Tibial artery (tissue), 4 donors: Measurements from ENCODE around the gene PIP4K2C.

Source experiments
- DNase-seq, 2 donors: peaks; one replicate each; pipeline ENCODE4 v3.0.0-alpha.2; 2019
- H3K27ac ChIP-seq, 2 donors: fragments of 200-600 bp; sonication (generic) in 1 of 2; 1 replicate in 1 of 2; 2 replicates in 1 of 2; pipeline ENCODE4 v1.5.1; 2018 to 2019; ENCODE audit warnings: mild to moderate bottlenecking in 1 of 2
- H3K27me3 ChIP-seq, 2 donors: fragments of 200-600 bp; sonication (generic) in 1 of 2; one replicate each; pipeline versions ENCODE4 v1.5.1 to v1.6.0; 2016 to 2019
- H3K36me3 ChIP-seq, 3 donors: fragments of 200-600 bp; sonication (generic) in 2 of 3; one replicate each; pipeline ENCODE4 v1.5.1; 2016 to 2019; ENCODE audit warnings: mild to moderate bottlenecking in 2 of 3
- H3K4me1 ChIP-seq, 4 donors: fragments of 200-600 bp; sonication (generic) in 2 of 4; 1 replicate in 3 of 4; 2 replicates in 1 of 4; pipeline ENCODE4 v1.5.1; 2016 to 2019
- H3K4me3 ChIP-seq, 2 donors: fragments of 200-600 bp; sonication (generic) in 1 of 2; 1 replicate in 1 of 2; 2 replicates in 1 of 2; pipeline ENCODE4 v1.5.1; 2018 to 2019; ENCODE audit warnings: mild to moderate bottlenecking in 2 of 2
- H3K9me3 ChIP-seq, 3 donors: fragments of 200-600 bp; sonication (generic) in 1 of 3; one replicate each; pipeline ENCODE4 v1.5.1; 2016 to 2019
- intact Hi-C: fragments of 100-400 bp; cut with DNase I; formaldehyde crosslinking; loops from one replicate; pipeline ENCODE4 v1.15.0; 2023; ENCODE audit warnings: low total_unique reads
- TF ChIP-seq, protein P1 (sequence below), 2 experiments: fragments of 200-600 bp in 1 of 2; fragments of 450-650 bp in 1 of 2; IDR thresholded peaks; one replicate each; pipeline ENCODE4 v1.5.1; 2017 to 2019; ENCODE audit warnings: antibody characterized with exemption in 2 of 2, mild to moderate bottlenecking in 1 of 2, moderate library complexity in 1 of 2

PIP4K2C gene

DNA sequence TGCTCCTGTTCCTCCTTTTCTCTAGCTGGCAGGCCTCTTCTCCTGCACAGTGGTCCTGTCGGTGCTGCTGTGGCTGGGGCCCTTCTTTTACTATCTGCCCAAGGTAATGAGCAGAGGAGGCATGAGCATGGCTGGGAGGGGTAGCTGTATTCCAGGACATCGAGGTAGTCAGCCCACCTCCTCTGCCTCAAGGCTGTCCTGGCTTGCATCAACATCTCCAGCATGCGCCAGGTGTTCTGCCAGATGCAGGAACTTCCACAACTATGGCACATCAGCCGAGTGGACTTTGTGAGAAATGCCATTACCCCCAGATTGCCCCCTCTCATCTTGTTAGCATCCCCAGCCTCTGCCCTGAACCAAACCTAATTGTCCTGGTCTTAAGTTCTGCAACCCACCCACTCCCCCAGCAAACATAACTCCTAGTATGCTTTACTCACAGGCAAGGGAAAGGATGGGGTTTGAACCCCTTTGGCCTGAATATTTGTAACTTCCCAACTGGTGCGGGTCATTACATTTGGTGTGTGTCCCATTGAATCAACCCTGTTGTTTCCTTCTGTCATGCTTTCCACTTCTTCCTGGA is 32.9 kb downstream of the PIP4K2C start:
- TF ChIP-seq, protein P1, sequence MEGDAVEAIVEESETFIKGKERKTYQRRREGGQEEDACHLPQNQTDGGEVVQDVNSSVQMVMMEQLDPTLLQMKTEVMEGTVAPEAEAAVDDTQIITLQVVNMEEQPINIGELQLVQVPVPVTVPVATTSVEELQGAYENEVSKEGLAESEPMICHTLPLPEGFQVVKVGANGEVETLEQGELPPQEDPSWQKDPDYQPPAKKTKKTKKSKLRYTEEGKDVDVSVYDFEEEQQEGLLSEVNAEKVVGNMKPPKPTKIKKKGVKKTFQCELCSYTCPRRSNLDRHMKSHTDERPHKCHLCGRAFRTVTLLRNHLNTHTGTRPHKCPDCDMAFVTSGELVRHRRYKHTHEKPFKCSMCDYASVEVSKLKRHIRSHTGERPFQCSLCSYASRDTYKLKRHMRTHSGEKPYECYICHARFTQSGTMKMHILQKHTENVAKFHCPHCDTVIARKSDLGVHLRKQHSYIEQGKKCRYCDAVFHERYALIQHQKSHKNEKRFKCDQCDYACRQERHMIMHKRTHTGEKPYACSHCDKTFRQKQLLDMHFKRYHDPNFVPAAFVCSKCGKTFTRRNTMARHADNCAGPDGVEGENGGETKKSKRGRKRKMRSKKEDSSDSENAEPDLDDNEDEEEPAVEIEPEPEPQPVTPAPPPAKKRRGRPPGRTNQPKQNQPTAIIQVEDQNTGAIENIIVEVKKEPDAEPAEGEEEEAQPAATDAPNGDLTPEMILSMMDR (IDR thresholded peaks at IDR 0.05) = no peak
- intact Hi-C loops = loop anchor here (10.0 kb wide), 1 partner anchor 139 kb away; the partner anchor contains the start of gene MARS1
- peaks cover 0 to 4% of the 10 kb centered on the region in 2 donors for H3K27me3 ChIP-seq
- peaks cover 0 to 17% (median 13%) of the 10 kb centered on the region in 4 donors for H3K4me1 ChIP-seq
- H3K27ac ChIP-seq = no peak overlapping the region
- no peak overlapping the region for H3K4me3 ChIP-seq
- peaks cover 0 to 24% (median 5%) of the 10 kb centered on the region in 3 donors for H3K36me3 ChIP-seq
- DNase-seq = no peak
- H3K9me3 ChIP-seq = no peaks in the 10 kb centered on the region

DNA sequence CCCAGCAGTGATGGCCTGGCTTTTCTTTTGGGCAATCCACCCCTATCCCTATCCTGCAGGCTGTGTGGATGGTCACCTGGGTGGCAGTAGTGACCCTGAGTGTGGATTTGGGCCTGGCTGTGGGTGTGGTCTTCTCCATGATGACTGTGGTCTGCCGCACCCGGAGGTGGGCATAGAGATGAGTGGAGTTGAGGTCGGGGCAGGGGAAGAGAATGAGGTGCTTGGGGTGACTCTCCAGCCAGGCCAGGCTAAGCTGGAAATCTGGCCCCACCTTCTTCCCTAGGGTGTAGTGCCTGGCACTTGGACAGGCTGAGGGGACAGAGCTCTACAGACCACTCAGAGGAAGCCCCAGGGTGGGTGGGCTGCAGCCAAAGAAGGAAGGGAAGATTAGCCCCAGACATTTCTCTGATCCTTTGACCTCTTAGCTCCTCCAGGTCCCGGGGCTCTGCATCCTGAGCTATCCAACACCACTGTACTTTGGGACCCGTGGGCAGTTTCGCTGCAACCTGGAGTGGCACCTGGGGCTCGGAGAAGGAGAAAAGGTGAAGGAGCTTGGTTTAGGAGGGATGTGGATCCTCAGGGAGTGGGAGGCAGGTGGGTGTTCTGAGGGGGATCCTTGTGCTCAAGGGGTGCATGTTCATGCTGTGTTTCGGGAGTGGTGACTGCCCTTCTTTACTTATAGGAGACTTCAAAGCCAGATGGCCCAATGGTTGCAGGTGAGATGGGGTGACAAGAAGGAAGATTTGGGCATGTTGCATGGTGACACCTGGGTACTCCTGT is 33.6 kb downstream of the PIP4K2C start:
- H3K27me3 ChIP-seq = peaks cover 0 to 4% of the 10 kb centered on the region in 2 donors
- no peak for DNase-seq
- peaks cover 0 to 17% (median 13%) of the 10 kb centered on the region in 4 donors for H3K4me1 ChIP-seq
- no peak overlapping the region for H3K27ac ChIP-seq
- H3K36me3 ChIP-seq = peaks cover 0 to 24% (median 5%) of the 10 kb centered on the region in 3 donors
- no peaks in the 10 kb centered on the region for H3K9me3 ChIP-seq
- intact Hi-C loops = loop anchor here (10.0 kb wide), 1 partner anchor 140 kb away; the partner anchor contains the start of gene MARS1
- no peak overlapping the region for H3K4me3 ChIP-seq
- TF ChIP-seq, protein P1 (IDR thresholded peaks at IDR 0.05) = no peak

DNA sequence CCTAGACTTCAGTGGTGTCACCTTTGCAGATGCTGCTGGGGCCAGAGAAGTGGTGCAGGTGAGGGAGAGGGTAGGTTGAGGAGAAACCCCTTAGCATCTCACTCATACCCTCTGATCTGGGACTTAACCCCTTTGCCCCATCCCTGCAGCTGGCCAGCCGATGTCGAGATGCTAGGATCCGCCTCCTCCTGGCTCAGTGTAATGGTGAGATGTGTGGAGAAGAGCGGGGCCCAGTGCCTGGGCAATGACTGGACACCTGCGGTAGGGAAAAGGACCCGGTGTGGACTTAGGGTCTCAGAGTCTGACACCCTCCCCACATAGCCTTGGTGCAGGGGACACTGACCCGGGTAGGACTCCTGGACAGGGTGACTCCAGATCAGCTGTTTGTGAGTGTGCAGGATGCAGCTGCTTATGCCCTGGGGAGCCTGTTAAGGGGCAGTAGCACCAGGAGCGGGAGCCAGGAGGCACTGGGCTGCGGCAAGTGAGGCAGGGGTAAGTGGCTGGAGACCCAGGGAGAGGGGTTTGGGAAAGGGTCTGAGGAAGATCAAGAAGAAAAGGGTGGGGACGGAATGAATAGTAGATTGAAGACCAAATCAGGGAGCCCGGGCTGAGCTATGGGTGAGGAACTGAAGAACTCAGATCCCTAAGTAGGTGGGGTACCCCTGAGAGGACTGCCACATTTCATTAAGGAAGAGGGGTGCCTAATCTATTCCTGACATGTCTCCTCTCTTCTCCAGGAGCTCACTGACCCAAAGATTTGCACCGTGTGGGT is 34.5 kb downstream of the PIP4K2C start:
- H3K27me3 ChIP-seq = peaks cover 0 to 3% of the 10 kb centered on the region in 2 donors
- no peak for DNase-seq
- intact Hi-C loops = loop anchor here (10.0 kb wide), 1 partner anchor 141 kb away; the partner anchor contains the start of gene MARS1

DNA sequence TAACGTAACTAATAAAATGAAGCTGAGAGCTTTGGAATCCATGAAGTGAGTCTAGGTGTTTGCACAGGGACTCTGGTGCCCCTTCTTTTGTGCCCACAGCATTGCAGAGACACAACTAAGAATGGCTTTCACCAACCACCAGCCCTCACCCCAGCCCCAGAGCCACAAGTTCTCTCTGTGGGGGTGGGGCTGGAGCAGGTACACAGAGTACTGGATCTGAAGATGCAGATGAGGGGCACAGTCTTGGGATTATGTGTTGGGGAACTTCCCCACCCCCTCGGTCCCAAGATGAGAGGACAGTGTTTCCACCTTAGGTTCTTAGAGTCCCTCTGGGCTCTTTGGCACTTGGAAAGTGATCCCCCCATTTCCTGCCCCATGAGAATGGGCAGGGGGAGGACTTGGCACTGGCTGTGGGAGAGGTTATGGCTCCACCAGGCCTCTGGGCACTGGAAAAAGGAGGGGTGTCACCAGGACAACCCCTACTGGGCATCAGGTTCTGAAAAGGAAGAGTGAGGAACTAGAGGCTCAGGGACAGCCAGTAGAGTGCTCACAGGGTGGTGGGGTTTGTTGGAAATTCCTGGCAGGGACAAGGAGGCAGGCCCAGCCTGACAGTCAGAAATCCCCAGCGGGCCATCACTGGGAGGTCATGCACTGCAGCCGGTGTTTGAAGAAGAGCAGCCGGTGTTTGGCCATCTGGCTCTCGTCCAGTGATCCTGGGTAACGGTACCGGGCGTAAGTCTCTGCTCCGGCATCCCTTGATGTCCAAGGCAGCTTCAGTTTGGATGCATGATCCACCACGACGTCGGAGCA is 35.3 kb downstream of the PIP4K2C start:
- Histone ChIP-seq H3K9me3 (no peaks in the 10 kb centered on the region), H3K4me1 (peaks cover 0 to 10% (median 7%) of the 10 kb centered on the region in 4 donors), H3K27me3 (peaks cover 0 to 5% of the 10 kb centered on the region in 2 donors), H3K36me3 (peaks cover 0 to 24% (median 5%) of the 10 kb centered on the region in 3 donors), H3K4me3 (no peak overlapping the region), H3K27ac (no peak overlapping the region)
- intact Hi-C loops = loop anchor here (10.0 kb wide), 1 partner anchor 142 kb away; the partner anchor contains the start of gene MARS1
- TF ChIP-seq, protein P1 (IDR thresholded peaks at IDR 0.05) = no peak
- no peak for DNase-seq

More for the DNA sequence above, 34.5 kb downstream of the PIP4K2C start:
- peaks cover 0 to 24% (median 5%) of the 10 kb centered on the region in 3 donors for H3K36me3 ChIP-seq
- no peak overlapping the region for H3K4me3 ChIP-seq
- H3K27ac ChIP-seq = no peak overlapping the region
- H3K9me3 ChIP-seq = no peaks in the 10 kb centered on the region
- H3K4me1 ChIP-seq = peaks cover 0 to 17% (median 13%) of the 10 kb centered on the region in 4 donors
- TF ChIP-seq, protein P1 (IDR thresholded peaks at IDR 0.05) = no peak
